ENCODE data around the gene AIF1.
A peak's percentile ranks its signal among the peaks of the same experiment; 100 is the strongest.

AIF1 gene

DNA sequence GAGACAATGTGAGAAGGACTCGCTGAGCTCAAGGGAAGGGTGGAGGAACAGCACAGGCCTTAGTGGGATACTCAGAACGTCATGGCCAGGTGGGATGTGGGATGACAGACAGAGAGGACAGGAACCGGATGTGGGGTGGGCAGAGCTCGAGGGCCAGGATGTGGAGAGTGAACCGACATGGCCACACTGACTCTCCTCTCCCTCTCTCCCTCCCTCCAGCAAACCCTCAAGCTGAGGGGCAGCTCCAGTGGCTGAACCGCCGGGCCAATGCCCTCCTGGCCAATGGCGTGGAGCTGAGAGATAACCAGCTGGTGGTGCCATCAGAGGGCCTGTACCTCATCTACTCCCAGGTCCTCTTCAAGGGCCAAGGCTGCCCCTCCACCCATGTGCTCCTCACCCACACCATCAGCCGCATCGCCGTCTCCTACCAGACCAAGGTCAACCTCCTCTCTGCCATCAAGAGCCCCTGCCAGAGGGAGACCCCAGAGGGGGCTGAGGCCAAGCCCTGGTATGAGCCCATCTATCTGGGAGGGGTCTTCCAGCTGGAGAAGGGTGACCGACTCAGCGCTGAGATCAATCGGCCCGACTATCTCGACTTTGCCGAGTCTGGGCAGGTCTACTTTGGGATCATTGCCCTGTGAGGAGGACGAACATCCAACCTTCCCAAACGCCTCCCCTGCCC is 38.0 kb upstream of the AIF1 start:
- no peak overlapping the region for H3K14ac ChIP-seq (ENCODE audit: low read length)
- no peak overlapping the region for H2BK12ac ChIP-seq (ENCODE audit: low read length)
- H3K4me1 ChIP-seq (ENCODE audit: control insufficient read depth in 2 of 2, insufficient read depth in 1 of 2, low read depth in 1 of 2, low read length in 2 of 2): peaks cover 2 to 8% of the 10 kb centered on the region in 2 donors
- no peak overlapping the region for H3K4ac ChIP-seq (ENCODE audit: low read length)
- no peak overlapping the region for H3K27ac ChIP-seq (replicated peaks; ENCODE audit: low read length)
- no peak overlapping the region for H2AK5ac ChIP-seq (ENCODE audit: low read depth, low read length)
- peak overlapping the region; percentile 38 for H3K23ac ChIP-seq (ENCODE audit: low read depth, low read length, poor library complexity)
- H3K4me3 ChIP-seq (ENCODE audit: low read length in 2 of 2): no peak overlapping the region
- no peak overlapping the region for H2BK15ac ChIP-seq (ENCODE audit: low read length)
- H3K79me1 ChIP-seq (ENCODE audit: low read depth, low read length): no peaks in the 10 kb centered on the region
- H3K4me2 ChIP-seq (ENCODE audit: insufficient read depth, low read length, poor library complexity, severe bottlenecking): no peak overlapping the region
- H3K9ac ChIP-seq (ENCODE audit: low read depth, low read length, poor library complexity): no peak overlapping the region
- WGBS, 2 donors (ENCODE audit: extremely low coverage in 2 of 2, insufficient read length in 2 of 2, insufficient replicate concordance in 1 of 2): no CpG with 5 or more reads among the region's 19 CpGs
- H3K9me3 ChIP-seq (replicated peaks in 1 of 2; ENCODE audit: control insufficient read depth in 2 of 2, insufficient read depth in 1 of 2, low read depth in 1 of 2, low read length in 2 of 2): no peaks in the 10 kb centered on the region
- no peak overlapping the region for H2BK5ac ChIP-seq (ENCODE audit: low read length)
- H4K91ac ChIP-seq (ENCODE audit: low read depth, low read length, poor library complexity): no peak overlapping the region
- no peak overlapping the region for H4K8ac ChIP-seq (ENCODE audit: low read depth, low read length)
- H3K27me3 ChIP-seq (ENCODE audit: control insufficient read depth in 3 of 3, insufficient read depth in 3 of 3, low read depth in 1 of 3, low read length in 3 of 3): peaks cover 0 to 48% (median 11%) of the 10 kb centered on the region in 3 experiments
- no peak for DNase-seq (ENCODE audit: low spot score)
- no peak overlapping the region for H2BK120ac ChIP-seq (ENCODE audit: low read depth, low read length)
- H3K18ac ChIP-seq (ENCODE audit: low read length): peak overlapping the region; percentile 13
- no peak overlapping the region for H2AFZ ChIP-seq (ENCODE audit: low read length)
- no peaks in the 10 kb centered on the region for H3K36me3 ChIP-seq (replicated peaks in 1 of 2; ENCODE audit: control insufficient read depth in 2 of 2, insufficient read depth in 2 of 2, low read length in 2 of 2)

DNA sequence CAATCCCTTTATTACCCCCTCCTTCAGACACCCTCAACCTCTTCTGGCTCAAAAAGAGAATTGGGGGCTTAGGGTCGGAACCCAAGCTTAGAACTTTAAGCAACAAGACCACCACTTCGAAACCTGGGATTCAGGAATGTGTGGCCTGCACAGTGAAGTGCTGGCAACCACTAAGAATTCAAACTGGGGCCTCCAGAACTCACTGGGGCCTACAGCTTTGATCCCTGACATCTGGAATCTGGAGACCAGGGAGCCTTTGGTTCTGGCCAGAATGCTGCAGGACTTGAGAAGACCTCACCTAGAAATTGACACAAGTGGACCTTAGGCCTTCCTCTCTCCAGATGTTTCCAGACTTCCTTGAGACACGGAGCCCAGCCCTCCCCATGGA is 37.5 kb upstream of the AIF1 start:
- Histone ChIP-seq H3K23ac (ENCODE audit: low read depth, low read length, poor library complexity) (no peak overlapping the region), H2BK12ac (ENCODE audit: low read length) (no peak overlapping the region), H4K8ac (ENCODE audit: low read depth, low read length) (no peak overlapping the region), H3K18ac (ENCODE audit: low read length) (no peak overlapping the region), H3K79me1 (ENCODE audit: low read depth, low read length) (no peaks in the 10 kb centered on the region), H2BK5ac (ENCODE audit: low read length) (no peak overlapping the region), H3K27ac (replicated peaks; ENCODE audit: low read length) (no peak overlapping the region), H3K9me3 (replicated peaks in 1 of 2; ENCODE audit: control insufficient read depth in 2 of 2, insufficient read depth in 1 of 2, low read depth in 1 of 2, low read length in 2 of 2) (no peaks in the 10 kb centered on the region), H2AK5ac (ENCODE audit: low read depth, low read length) (no peak overlapping the region), H3K4ac (ENCODE audit: low read length) (no peak overlapping the region), H3K9ac (ENCODE audit: low read depth, low read length, poor library complexity) (no peak overlapping the region), H2AFZ (ENCODE audit: low read length) (no peak overlapping the region), H3K36me3 (replicated peaks in 1 of 2; ENCODE audit: control insufficient read depth in 2 of 2, insufficient read depth in 2 of 2, low read length in 2 of 2) (no peaks in the 10 kb centered on the region), H2BK120ac (ENCODE audit: low read depth, low read length) (no peak overlapping the region), H3K4me1 (ENCODE audit: control insufficient read depth in 2 of 2, insufficient read depth in 1 of 2, low read depth in 1 of 2, low read length in 2 of 2) (peaks cover 2 to 8% of the 10 kb centered on the region in 2 donors), H3K4me3 (ENCODE audit: low read length in 2 of 2) (no peak overlapping the region), H3K14ac (ENCODE audit: low read length) (no peak overlapping the region), H3K27me3 (ENCODE audit: control insufficient read depth in 3 of 3, insufficient read depth in 3 of 3, low read depth in 1 of 3, low read length in 3 of 3) (peaks cover 0 to 48% (median 12%) of the 10 kb centered on the region in 3 experiments), H4K91ac (ENCODE audit: low read depth, low read length, poor library complexity) (no peak overlapping the region), H2BK15ac (ENCODE audit: low read length) (no peak overlapping the region), H3K4me2 (ENCODE audit: insufficient read depth, low read length, poor library complexity, severe bottlenecking) (no peak overlapping the region)
- no CpG with 5 or more reads among the region's 3 CpGs for WGBS, 2 donors (ENCODE audit: extremely low coverage in 2 of 2, insufficient read length in 2 of 2, insufficient replicate concordance in 1 of 2)
- DNase-seq (ENCODE audit: low spot score): no peak

DNA sequence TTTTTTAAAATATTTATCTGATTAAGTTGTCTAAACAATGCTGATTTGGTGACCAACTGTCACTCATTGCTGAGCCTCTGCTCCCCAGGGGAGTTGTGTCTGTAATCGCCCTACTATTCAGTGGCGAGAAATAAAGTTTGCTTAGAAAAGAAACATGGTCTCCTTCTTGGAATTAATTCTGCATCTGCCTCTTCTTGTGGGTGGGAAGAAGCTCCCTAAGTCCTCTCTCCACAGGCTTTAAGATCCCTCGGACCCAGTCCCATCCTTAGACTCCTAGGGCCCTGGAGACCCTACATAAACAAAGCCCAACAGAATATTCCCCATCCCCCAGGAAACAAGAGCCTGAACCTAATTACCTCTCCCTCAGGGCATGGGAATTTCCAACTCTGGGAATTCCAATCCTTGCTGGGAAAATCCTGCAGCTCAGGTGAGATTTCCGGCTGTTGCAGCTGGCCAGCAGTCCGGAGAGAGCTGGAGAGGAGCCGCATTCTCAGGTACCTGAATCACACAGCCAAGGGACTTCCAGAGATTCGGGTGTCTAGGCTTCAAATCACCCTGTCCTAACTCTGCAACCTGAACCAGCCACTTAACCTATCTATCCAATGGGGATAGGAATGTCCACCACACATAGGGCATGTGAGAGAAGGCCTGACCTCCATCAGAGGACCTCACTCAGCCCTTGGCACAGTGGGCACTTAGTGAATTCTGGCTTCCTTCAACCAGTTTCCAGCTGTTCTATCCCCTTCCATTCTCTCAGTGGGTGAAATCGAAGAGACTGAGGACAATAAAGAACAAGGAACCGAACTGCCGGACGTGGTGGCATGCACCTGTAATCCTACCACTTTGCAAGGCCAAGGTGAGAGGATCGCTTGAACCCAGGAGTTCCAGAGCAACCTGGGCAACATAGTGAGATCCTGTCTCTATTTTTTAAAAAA is 36.6 kb upstream of the AIF1 start:
- no peak overlapping the region for H2BK12ac ChIP-seq (ENCODE audit: low read length)

DNA sequence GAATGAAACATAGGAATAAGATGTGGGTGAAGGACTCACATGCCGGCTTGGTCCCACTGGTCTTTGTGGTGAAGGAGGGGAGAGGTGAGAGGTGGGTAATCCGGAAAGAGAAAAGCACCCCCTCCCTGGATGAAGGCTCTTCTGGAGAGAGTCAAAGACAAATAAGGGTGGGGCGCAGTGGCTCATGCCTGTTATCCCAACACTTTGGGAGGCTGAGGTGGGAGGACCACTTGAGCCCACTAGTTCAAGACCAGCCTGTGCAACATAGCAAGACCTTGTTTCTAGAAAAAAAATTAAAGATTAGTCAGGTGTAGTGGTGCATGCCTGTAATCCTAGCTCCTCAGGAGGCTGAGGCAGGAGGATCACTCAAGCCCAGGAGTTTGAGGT is 35.9 kb upstream of the AIF1 start:
- H3K27me3 ChIP-seq (ENCODE audit: control insufficient read depth in 3 of 3, insufficient read depth in 3 of 3, low read depth in 1 of 3, low read length in 3 of 3): peaks cover 0 to 48% (median 12%) of the 10 kb centered on the region in 3 experiments
- H3K4me3 ChIP-seq (ENCODE audit: low read length in 2 of 2): no peak overlapping the region
- no peak overlapping the region for H3K18ac ChIP-seq (ENCODE audit: low read length)
- no peak overlapping the region for H3K9ac ChIP-seq (ENCODE audit: low read depth, low read length, poor library complexity)
- no peak for DNase-seq (ENCODE audit: low spot score)
- no peak overlapping the region for H3K14ac ChIP-seq (ENCODE audit: low read length)
- no peak overlapping the region for H2AK5ac ChIP-seq (ENCODE audit: low read depth, low read length)
- H3K79me1 ChIP-seq (ENCODE audit: low read depth, low read length): no peaks in the 10 kb centered on the region
- no peak overlapping the region for H3K4ac ChIP-seq (ENCODE audit: low read length)
- H2AFZ ChIP-seq (ENCODE audit: low read length): no peak overlapping the region
- no peak overlapping the region for H3K4me2 ChIP-seq (ENCODE audit: insufficient read depth, low read length, poor library complexity, severe bottlenecking)
- no peak overlapping the region for H2BK5ac ChIP-seq (ENCODE audit: low read length)
- H2BK120ac ChIP-seq (ENCODE audit: low read depth, low read length): no peak overlapping the region
- no peak overlapping the region for H3K23ac ChIP-seq (ENCODE audit: low read depth, low read length, poor library complexity)
- no peaks in the 10 kb centered on the region for H3K9me3 ChIP-seq (replicated peaks in 1 of 2; ENCODE audit: control insufficient read depth in 2 of 2, insufficient read depth in 1 of 2, low read depth in 1 of 2, low read length in 2 of 2)
- H2BK12ac ChIP-seq (ENCODE audit: low read length): no peak overlapping the region
- H4K91ac ChIP-seq (ENCODE audit: low read depth, low read length, poor library complexity): no peak overlapping the region
- no peak overlapping the region for H3K27ac ChIP-seq (replicated peaks; ENCODE audit: low read length)
- H2BK15ac ChIP-seq (ENCODE audit: low read length): no peak overlapping the region
- WGBS, 2 donors (ENCODE audit: extremely low coverage in 2 of 2, insufficient read length in 2 of 2, insufficient replicate concordance in 1 of 2): no CpG with 5 or more reads among the region's 3 CpGs
- no peaks in the 10 kb centered on the region for H3K36me3 ChIP-seq (replicated peaks in 1 of 2; ENCODE audit: control insufficient read depth in 2 of 2, insufficient read depth in 2 of 2, low read length in 2 of 2)
- H4K8ac ChIP-seq (ENCODE audit: low read depth, low read length): no peak overlapping the region
- H3K4me1 ChIP-seq (ENCODE audit: control insufficient read depth in 2 of 2, insufficient read depth in 1 of 2, low read depth in 1 of 2, low read length in 2 of 2): peaks cover 2 to 7% of the 10 kb centered on the region in 2 donors

More for the DNA sequence above, 36.6 kb upstream of the AIF1 start:
- Histone ChIP-seq H3K14ac (ENCODE audit: low read length) (no peak overlapping the region), H3K4me2 (ENCODE audit: insufficient read depth, low read length, poor library complexity, severe bottlenecking) (no peak overlapping the region), H3K4ac (ENCODE audit: low read length) (no peak overlapping the region), H3K4me3 (ENCODE audit: low read length in 2 of 2) (no peak overlapping the region), H3K36me3 (replicated peaks in 1 of 2; ENCODE audit: control insufficient read depth in 2 of 2, insufficient read depth in 2 of 2, low read length in 2 of 2) (no peaks in the 10 kb centered on the region), H3K4me1 (ENCODE audit: control insufficient read depth in 2 of 2, insufficient read depth in 1 of 2, low read depth in 1 of 2, low read length in 2 of 2) (peaks cover 2 to 8% of the 10 kb centered on the region in 2 donors), H4K91ac (ENCODE audit: low read depth, low read length, poor library complexity) (no peak overlapping the region), H2BK15ac (ENCODE audit: low read length) (no peak overlapping the region), H3K9me3 (replicated peaks in 1 of 2; ENCODE audit: control insufficient read depth in 2 of 2, insufficient read depth in 1 of 2, low read depth in 1 of 2, low read length in 2 of 2) (no peaks in the 10 kb centered on the region), H3K9ac (ENCODE audit: low read depth, low read length, poor library complexity) (no peak overlapping the region), H3K27me3 (ENCODE audit: control insufficient read depth in 3 of 3, insufficient read depth in 3 of 3, low read depth in 1 of 3, low read length in 3 of 3) (peaks cover 0 to 48% (median 12%) of the 10 kb centered on the region in 3 experiments), H3K79me1 (ENCODE audit: low read depth, low read length) (no peaks in the 10 kb centered on the region), H2AFZ (ENCODE audit: low read length) (no peak overlapping the region), H3K18ac (ENCODE audit: low read length) (no peak overlapping the region), H3K23ac (ENCODE audit: low read depth, low read length, poor library complexity) (no peak overlapping the region), H2AK5ac (ENCODE audit: low read depth, low read length) (no peak overlapping the region), H2BK120ac (ENCODE audit: low read depth, low read length) (no peak overlapping the region), H3K27ac (replicated peaks; ENCODE audit: low read length) (no peak overlapping the region), H2BK5ac (ENCODE audit: low read length) (no peak overlapping the region), H4K8ac (ENCODE audit: low read depth, low read length) (no peak overlapping the region)
- no CpG with 5 or more reads among the region's 12 CpGs for WGBS, 2 donors (ENCODE audit: extremely low coverage in 2 of 2, insufficient read length in 2 of 2, insufficient replicate concordance in 1 of 2)
- no peak for DNase-seq (ENCODE audit: low spot score)
